CD4-positive, alpha-beta T cell treated with Interleukin-17A for 4 hours (primary cell): ENCODE measurements around the gene NCF2.

Experiments used
- DNase-seq: peaks from one replicate; pipeline ENCODE4 v3.0.0-alpha.2; 2020; ENCODE audit warnings: mixed read lengths

The NCF2 gene

GRCh38 chr1:183611021-183611420 lies 20.8 kb upstream of the NCF2 start:
- no peak for DNase-seq

DNA sequence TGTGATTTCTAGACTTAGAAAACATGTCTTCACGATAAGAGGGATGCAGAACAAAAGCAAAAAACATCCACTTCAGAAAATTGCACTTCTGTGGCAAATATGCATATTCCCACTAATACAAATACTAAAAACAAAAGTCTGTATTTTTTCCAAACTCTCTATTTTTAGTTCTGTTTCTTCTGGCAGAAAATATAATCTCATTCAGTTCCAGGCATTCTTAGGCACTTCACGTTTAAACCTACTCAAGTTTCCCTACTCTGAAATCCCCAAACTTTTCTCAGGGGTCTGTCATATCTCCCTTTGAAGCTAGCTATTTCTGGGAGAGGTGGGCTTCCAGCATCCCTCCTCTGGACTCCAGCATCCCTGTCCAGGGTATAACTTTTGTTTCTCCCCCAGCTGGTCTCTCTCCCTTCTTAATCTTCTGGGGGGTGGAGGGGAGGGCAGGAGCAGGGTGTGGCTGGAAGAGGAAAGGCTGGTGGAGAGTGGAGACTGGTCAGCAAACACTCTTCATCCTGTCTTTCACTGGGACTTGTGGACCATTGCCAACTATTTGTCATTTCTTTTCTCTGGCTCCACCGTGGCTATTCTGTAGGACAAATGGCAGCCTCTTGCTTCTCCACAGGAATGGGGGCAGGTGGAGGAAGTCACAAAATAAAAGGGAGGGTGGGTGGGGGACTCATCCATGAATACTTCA lies 19.6 kb upstream of the NCF2 start:
- no peak for DNase-seq

- no peak for DNase-seq
Observed at GRCh38 chr1:183609313-183609712, 19.1 kb upstream of the NCF2 start.

DNA sequence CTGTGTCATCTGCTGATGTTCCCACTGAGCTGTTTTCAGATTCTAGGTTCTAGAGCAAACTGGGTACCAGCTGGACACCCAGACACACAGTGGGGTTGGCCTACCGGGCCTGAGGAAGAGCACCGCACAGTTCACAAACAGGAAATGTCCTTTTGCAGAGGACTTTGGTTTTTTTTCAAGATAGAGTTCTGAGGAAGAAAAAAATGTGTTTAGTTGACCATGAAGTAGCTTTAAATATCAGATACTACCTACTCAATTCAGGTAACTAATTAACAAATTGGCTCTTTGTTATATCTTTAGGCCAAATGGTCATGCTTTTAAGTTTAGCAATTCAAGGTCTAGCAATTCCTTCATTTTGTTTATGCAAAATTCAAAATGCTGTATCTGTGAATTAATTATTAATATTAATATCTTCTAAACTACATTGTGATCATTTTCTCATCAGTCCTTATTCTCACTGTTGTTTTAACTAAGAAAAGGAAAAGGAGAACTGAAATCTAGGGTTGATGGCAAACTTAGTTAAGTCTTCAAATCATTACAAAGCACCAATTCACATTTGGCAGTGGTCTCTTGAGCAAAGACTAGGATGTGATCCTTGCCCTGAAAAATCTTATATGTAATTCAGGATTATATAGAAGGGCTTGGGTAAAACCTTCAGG lies 17.2 kb upstream of the NCF2 start:
- no peak for DNase-seq

DNA sequence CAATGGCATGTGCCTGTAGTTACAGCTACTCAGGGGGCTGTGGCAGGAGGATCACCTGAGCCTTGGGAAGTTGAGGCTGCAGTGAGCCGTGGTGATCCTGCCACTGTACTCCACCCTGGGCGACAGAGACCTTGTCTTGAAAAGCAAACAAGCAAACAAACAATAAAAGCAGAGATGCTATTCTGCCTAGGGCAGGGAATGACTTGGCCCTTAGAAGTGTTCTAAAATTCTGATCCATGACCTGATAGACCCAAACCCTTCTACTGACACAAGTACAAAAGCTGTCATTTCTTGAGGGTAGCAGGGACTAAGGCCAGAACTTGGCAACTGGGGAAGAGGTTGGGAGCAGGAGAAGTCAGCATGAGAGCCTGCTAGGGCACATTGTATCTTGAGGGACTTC lies 15.6 kb upstream of the NCF2 start:
- DNase-seq: no peak

DNA sequence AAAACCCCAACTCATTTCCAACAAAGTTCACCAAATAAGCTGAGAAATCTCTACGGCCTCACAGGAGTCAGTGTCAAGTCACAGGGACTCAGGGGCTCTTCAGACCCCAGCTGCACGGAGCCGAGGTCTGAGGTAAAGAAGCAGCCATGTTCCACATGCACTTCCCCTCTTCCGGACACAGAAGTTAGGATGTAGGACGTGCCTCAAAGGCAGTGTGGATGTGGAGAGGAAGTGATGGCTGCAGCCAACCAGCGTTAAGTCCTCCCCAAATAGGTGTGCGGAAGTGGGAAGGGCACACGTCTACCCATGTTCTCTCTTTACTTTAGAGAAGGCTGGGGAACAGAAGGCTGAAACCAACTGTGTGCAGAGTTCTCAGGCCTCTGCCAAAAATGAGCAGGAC lies 14.6 kb upstream of the NCF2 start:
- DNase-seq: no peak

DNA sequence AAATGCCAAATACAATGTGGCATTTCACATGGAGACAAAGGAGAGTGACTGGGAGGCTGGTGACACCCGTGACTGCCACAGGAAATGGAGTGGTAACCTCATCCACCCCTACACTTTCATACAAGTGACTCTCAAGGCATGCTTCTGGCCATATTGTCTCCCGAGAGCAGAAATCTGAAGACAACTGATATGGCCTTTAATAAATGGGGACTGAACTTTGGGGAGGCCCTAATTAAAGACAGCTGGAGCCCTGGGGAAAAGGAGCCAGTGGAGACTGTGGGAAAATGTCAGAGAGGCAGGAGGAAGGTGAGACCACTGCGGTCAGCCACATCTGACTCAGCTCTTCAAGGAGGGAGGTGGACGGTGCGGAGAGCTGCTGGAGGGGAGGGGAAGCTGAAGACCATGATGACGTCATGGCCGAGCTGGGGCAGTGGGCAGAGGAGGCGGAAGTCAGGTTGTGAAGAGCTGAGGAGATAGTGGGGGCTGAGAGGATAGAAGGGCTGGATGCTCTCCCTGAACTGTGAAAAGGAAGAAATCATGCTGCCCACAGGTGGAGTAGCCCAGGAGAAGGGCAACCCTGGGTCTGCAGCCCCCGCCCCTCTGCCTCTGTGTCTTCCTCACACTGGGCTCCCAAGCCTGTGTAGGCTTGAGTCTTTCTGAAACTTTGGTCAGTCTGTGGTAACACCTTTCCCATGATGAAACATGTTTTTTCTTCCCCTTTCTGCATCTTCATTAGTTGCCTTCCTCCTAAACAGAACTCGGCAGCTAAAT lies 14.0 kb upstream of the NCF2 start:
- no peak for DNase-seq

DNA sequence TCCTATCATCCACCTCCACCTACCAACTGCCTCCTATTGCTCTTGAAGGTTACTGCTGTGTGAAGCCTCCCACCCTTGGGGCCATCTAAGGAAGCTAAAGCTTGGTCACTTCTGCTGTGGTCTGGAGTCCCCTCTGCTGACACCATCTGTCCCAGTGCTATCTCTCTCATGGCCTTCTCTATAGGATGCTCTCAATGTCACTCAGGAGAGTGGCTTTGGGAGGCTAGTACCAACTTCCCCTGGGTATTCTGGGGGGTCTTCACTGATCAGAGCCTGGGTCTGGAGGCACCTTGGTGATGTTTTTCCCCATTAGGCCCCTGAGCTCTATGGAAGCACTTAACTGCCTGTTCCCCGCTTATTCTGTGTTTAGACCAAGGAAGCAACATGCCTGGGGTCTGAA lies 12.3 kb upstream of the NCF2 start:
- no peak for DNase-seq

DNA sequence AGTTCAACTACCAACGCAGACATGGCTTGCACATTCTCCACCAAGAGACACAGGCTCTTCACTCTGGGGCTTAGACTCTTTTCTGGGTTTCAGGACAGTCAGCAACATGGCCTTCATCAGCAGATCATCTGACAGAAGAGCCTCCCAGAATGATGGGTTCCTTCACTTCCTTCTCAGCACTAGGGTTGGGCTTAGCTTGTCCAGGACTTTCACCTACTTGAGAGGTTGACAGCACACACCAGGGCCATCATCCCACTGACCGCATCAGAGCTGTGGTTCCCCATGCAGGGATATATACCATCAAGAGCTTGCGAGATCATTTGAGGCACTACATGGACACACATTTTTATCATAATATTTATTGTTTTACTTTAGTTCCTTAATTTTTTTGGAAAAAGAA lies 10.4 kb upstream of the NCF2 start:
- DNase-seq: no peak

DNA sequence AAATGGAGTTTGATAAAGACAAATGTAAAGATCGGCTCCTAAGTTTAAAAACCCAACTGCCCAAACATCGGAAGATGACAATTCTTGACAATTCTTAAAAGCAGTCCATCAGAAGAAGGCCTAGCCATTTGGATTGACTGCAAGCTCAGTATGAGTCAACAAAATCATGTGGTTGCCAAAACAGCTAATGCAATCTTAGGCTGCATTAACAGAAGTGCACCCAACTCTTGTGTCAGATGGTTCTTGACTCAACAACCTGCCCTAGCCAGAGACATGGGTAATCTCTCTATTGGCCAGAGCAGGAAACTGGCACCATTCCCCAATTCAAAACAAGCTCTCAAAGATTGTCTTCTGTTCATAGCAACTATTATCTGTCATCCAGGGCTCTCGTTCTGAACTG lies 9.9 kb upstream of the NCF2 start:
- no peak for DNase-seq

DNA sequence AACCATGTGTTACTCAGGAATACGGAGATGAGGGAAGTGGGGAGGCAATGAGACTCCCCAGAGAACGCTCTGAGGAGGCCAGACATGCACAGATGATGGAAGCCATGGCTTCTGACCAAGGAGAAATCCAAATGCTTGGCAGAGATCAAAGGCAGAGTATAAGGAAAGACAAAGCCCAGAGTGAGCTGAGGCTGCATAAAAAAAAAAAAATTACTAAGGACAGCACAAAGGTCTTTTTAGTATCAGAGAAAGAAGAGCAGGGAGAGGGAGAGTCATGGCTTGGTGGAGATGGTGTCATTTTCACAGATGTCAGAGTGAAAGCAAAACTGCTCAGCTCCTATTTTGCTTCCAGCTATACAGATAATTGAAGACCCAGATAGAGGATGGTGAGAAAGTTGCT lies 8.1 kb upstream of the NCF2 start:
- no peak for DNase-seq

GRCh38 chr1:183597656-183598347 lies 7.5 kb upstream of the NCF2 start:
- DNase-seq: no peak

DNA sequence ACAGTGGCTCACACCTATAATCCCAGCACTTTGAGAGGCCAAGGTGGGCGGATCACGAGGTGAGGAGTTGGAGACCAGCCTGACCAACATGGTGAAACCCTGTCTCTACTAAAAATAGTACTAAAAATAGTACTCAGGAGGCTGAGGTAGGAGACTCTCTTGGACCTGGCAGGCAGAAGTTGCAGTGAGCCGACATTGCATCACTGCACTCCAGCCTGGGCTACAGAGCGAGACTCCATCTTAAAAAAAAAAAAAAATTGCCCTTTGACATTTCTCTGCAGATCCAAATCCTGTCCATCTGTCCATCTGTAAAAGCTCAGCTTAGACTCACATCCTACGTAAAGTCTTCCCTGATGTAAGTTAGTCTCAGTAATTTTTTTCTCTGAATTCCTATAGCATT lies 6.2 kb upstream of the NCF2 start:
- DNase-seq: no peak

- DNase-seq: no peak
Observed at GRCh38 chr1:183595537-183595936, 5.3 kb upstream of the NCF2 start.

DNA sequence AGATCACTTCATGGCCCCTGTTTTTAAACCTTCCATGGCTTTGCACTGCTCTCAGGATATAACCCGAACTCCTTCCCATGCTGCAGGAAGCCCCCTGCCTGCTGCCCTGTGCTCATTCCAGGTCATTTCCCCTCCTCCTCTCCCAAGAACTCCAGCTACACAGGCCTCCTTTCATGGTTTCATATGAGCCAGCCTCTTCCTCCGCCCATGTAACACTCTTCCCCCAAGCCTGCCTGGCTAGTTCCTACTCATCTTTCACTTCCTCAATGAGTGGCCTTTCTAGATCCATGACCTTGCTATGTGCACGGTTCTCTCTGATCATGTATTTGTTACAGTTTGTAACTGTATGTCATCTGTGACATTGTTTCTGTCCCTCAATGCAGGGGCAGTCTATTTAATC lies 3.1 kb upstream of the NCF2 start:
- no peak for DNase-seq

- DNase-seq: no peak
Observed at GRCh38 chr1:183592733-183593132, 2.5 kb upstream of the NCF2 start.

- peak; percentile 20 for DNase-seq
Observed at GRCh38 chr1:183589874-183590243, 400 bp downstream of the NCF2 start.

DNA sequence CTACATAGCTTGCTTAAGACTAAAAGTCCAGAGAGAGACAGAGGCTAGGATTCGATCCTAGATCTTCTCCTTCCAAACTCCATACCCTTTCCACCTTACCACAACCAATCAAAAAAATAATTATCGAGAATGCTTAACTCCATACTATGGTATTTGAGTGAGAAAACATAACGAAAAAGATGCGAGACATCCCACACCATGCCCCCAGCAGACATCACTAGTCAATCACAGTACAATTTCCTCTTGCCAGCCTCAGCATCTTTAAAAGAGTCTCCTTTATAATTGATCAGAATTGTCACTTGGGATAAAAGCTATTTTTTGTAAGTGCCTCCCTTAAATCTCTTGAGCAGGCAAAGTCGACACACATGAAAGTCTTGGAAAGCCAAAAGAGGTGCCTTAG lies 875 bp downstream of the NCF2 start:
- no peak for DNase-seq

DNA sequence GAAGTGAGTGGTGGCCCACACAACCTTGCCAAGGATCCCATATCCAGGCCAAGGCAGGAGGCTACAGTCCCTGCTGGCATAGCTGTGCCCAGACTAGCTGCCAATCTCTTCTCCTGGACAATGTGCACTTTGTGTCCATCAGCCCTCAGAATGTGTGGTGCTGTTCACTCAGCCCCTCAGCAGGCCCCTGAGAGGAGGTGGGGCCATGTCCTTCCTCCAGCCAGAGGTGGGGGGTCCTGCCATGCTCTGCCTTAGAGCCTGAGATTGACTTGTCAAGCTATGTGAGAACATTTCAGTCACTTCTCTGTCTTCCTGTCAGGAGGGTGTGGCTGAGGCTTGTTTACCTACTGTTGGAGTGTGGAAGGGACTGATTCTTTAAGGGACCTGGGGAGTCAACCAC lies 1.4 kb downstream of the NCF2 start:
- DNase-seq: peak; percentile 45

DNA sequence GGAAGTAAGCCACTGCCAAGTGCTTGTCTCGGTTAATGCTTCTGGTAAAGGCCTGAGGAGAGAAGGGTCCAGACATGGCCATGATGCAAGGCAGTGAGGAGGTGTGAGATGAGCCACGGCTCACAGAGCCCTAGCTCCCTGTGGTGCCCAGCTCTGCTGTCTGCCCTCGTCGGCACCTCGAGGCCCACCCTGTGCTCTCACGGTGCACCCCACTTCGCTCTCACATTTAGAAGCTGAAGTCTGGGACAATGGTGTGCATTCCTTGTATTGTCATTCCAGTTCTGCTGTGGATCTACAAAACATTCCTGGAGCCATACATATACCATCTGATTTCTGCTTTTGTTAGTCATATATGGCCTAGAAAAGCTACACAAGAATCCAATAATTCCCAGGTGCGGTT lies 3.3 kb downstream of the NCF2 start:
- DNase-seq: no peak

DNA sequence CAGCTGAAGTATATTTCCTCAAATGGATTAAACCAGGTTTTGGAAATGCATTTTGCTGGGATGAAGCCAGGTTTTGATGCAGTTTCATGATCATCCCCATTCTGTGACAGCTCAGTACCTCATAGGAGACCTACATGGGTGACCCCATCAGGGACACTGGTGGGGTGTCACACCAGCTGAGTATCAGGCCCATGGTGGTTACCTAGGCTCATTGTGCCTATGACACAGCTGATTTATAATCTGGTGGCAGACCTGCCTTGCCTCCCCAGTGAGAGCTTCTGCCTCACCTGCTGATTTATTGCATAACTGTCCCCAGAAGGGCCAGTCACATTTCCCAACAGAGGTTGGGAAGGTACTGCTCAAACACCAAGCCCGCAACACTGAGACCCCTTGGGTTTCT lies 3.8 kb downstream of the NCF2 start:
- no peak for DNase-seq

DNA sequence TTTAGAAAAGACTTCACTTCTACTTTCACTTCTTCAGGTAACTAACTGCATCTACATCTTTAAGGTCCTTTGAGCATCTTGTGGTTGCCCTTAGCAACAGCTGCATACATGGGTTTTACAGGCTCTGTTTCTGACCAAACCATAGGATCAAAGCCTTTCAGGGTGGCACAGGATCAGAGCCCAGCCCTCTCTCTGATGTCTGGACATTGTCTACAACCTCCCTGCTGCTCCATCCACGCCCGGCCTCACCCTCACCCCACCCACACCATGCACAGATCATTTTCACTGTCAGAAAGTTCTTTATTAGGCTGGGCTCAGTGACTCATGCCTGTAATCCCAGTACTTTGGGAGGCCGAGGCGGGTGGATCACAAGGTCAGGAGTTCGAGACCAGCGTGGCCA lies 5.2 kb downstream of the NCF2 start:
- no peak for DNase-seq

- DNase-seq: no peak
Observed at GRCh38 chr1:183584147-183584546, 6.1 kb downstream of the NCF2 start.

GRCh38 chr1:183583466-183583865 lies 6.8 kb downstream of the NCF2 start:
- no peak for DNase-seq
